Fibroblast of mammary gland (primary cell): Measurements from ENCODE around the gene CPLX3.

ENCODE experiments used
- DNase-seq: peaks from one replicate; pipeline ENCODE4 v3.0.0-alpha.2; 2010; ENCODE audit warnings: low read depth
- H3K4me3 ChIP-seq: 2 replicates; pipeline ENCODE4 v1.5.1; 2011; ENCODE audit warnings: low read depth, mild to moderate bottlenecking, low read length, moderate library complexity; ENCODE audit not compliant: control insufficient read depth
- TF ChIP-seq, protein P1 (sequence below): conservative IDR thresholded peaks from 2 replicates; pipeline ENCODE4 v1.5.1; 2011; ENCODE audit warnings: low read depth, low read length, inconsistent platforms; ENCODE audit not compliant: control insufficient read depth, insufficient read depth

The CPLX3 gene

GRCh38 chr15:74851960-74852359 lies 25.5 kb downstream of the CPLX3 start:
- TF ChIP-seq, protein P1, sequence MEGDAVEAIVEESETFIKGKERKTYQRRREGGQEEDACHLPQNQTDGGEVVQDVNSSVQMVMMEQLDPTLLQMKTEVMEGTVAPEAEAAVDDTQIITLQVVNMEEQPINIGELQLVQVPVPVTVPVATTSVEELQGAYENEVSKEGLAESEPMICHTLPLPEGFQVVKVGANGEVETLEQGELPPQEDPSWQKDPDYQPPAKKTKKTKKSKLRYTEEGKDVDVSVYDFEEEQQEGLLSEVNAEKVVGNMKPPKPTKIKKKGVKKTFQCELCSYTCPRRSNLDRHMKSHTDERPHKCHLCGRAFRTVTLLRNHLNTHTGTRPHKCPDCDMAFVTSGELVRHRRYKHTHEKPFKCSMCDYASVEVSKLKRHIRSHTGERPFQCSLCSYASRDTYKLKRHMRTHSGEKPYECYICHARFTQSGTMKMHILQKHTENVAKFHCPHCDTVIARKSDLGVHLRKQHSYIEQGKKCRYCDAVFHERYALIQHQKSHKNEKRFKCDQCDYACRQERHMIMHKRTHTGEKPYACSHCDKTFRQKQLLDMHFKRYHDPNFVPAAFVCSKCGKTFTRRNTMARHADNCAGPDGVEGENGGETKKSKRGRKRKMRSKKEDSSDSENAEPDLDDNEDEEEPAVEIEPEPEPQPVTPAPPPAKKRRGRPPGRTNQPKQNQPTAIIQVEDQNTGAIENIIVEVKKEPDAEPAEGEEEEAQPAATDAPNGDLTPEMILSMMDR = no peak
- DNase-seq = no peak
- H3K4me3 ChIP-seq = no peak overlapping the region

DNA sequence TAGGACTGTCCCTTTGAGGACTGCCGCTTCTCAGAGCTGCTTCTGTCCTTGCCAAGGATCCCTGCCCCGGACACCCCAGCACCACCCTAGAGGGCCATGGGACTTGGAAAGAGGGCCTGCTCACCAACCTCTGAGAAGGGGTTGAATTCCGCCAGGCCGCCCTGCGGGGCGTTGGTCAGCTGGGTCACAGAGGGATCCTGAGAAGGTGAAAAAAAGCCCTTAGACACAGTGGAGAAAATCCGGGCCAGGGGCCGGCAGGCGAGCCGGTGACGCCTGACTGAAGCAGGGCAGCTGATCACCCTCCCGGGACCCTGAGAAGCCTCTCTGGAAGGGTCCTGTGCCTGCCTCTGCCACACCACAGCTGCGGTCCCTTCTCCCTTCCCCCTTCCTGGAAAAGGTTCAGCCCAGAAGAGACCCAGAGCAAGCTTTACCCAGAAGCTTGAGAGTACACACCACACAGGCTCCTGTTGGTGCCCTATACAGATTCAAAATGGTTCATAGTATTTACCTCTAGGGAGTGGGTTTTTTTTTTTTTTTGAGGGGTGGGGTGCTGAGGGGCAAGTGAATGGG lies 28.1 kb downstream of the CPLX3 start:
- H3K4me3 ChIP-seq = no peak overlapping the region
- no peak for DNase-seq
- TF ChIP-seq, protein P1 = no peak

GRCh38 chr15:74855857-74856256 lies 29.4 kb downstream of the CPLX3 start:
- TF ChIP-seq, protein P1 = no peak
- H3K4me3 ChIP-seq = no peak overlapping the region
- DNase-seq = no peak

- TF ChIP-seq, protein P1 = no peak
- no peak overlapping the region for H3K4me3 ChIP-seq
Measured at GRCh38 chr15:74856537-74856936, 30.1 kb downstream of the CPLX3 start.

GRCh38 chr15:74857082-74857655 lies 30.7 kb downstream of the CPLX3 start:
- no peak overlapping the region for H3K4me3 ChIP-seq
- TF ChIP-seq, protein P1 = no peak
- no peak for DNase-seq

More at GRCh38 chr15:74856537-74856936, 30.1 kb downstream of the CPLX3 start:
- DNase-seq = no peak

DNA sequence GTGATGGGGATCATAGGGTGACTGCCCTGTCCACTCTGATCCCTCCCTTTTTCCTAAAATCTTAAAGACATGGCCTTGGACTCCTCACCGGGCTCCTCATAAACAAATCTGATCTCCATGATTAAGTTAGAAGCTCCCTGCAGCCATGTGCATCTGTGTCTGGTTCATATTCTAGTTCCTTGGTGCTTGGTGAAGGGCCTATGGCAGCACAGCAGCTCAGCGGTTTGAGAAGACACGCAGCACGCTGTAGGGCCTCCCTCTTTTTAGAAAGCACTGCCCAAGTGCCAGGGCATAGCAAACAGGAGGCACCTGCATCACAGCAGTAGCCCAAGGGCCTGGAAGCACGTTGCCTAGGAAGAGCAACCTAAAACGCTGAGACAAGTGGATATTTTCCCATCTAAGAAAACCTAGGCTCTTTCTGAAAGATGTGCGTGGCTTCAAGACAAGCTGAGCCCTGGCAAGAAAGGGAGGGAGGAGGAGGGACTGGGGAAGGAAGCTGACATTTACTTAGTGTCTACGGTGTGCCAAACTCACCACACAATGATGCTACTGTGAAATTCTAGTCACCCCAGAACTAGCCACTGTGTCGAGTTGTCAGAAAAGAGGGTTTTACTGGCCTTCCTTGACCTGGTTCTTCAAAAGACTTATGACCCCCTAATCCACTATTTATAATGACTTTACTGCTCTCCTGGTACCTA lies 31.4 kb downstream of the CPLX3 start:
- DNase-seq = no peak
- TF ChIP-seq, protein P1 = no peak
- H3K4me3 ChIP-seq = no peak overlapping the region
